Coronary artery (tissue), 2 donors: ENCODE measurements around the gene CNNM3.

Experiments used
- DNase-seq: peaks from one replicate; pipeline ENCODE4 v3.0.0-alpha.2; 2017; ENCODE audit warnings: low spot score
- H3K27ac ChIP-seq, 2 donors: fragments of 200-600 bp; sonication (generic); one replicate each; pipeline ENCODE4 v1.5.1; 2016 to 2019
- H3K4me3 ChIP-seq: fragments of 200-600 bp; sonication (generic); 2 replicates; pipeline ENCODE4 v1.5.1; 2016; ENCODE audit warnings: mild to moderate bottlenecking, moderate library complexity
- TF ChIP-seq, protein P1 (sequence below): fragments of 200-600 bp; sonication (generic); IDR thresholded peaks from one replicate; pipeline ENCODE4 v1.5.1; 2019; ENCODE audit warnings: antibody characterized with exemption

CNNM3 gene

DNA sequence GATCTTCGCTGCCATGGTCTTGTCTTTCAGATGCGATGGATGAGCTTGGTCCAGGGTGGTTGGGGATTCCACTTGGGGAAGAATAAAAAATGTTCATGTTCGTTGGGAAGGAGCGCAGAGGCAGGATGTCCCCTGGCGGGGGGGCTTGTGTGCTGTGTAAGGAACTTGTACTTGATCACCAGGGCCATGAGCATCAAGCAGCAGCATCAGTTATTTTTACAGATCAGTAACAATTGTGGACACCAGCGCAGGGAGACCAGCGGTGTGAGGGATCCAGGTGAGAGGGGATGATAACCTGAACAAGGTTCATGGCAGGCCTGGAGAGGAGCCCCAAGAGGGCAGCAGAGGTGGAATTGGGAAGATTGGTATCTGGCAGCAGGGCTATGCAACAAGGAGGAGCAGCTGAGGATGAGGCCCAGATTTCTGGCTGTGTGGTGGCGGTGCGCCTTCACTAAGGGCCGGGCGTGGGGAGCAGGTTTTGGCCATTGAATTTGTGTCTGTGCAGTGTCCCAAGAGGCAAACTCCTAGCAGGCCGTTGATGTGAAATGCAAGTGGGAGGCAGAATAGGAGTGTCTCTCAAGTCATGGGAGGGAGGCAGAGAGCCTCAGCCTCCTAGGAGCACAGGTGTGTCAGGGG is 3.9 kb downstream of the CNNM3 start:
- Histone ChIP-seq H3K27ac (no peak overlapping the region), H3K4me3 (no peak overlapping the region)
- TF ChIP-seq, protein P1, sequence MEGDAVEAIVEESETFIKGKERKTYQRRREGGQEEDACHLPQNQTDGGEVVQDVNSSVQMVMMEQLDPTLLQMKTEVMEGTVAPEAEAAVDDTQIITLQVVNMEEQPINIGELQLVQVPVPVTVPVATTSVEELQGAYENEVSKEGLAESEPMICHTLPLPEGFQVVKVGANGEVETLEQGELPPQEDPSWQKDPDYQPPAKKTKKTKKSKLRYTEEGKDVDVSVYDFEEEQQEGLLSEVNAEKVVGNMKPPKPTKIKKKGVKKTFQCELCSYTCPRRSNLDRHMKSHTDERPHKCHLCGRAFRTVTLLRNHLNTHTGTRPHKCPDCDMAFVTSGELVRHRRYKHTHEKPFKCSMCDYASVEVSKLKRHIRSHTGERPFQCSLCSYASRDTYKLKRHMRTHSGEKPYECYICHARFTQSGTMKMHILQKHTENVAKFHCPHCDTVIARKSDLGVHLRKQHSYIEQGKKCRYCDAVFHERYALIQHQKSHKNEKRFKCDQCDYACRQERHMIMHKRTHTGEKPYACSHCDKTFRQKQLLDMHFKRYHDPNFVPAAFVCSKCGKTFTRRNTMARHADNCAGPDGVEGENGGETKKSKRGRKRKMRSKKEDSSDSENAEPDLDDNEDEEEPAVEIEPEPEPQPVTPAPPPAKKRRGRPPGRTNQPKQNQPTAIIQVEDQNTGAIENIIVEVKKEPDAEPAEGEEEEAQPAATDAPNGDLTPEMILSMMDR: no peak
- no peak for DNase-seq

DNA sequence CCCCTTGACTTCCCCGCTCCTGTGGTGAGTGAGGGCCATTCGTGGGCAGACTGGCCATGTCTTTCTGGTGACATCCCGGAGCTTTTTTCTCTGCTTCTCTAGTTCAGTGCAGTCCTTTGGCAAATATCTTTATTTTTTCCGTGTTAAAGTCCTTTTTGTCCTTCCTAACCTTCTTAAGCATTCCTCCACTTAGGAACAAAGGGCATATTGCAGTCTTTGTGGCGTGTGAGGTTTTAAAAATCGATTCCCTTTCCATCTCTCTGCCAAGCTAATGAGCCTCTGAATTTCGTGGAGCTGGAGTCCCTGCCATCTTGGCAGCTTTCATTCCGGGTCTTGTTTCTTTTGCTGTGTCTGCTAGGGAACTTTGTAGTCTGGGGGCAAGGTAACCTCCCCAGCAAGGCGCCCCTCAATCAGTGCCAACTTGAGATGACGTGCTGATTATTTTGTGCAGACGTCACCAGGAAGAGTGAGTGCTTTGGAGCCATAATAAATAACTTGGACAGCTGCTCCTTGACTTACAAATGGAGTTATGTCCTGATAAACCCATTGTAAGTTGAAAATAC is 5.1 kb downstream of the CNNM3 start:
- TF ChIP-seq, protein P1: no peak
- DNase-seq: no peak
- no peak overlapping the region for H3K4me3 ChIP-seq
- H3K27ac ChIP-seq: no peak overlapping the region

DNA sequence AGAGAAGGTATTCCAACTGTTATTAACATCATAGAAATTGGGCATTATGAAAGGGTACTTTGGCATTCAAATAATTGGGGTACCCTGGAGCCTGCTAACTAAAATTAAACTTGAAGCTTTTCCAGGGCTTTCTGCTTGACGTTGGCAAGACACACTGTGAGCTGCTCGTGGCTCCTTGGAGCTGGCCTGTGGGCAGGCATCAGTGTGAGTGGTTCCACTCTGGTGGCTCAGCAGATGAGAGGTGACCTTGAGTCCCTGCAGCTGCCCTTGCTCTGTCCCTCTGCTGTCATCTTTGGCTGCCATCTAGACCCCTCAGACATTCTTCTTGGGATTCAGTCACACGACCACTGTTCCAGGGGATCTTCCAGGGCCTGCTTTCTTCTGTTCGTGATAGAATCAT is 6.7 kb downstream of the CNNM3 start:
- H3K27ac ChIP-seq: no peak overlapping the region
- TF ChIP-seq, protein P1: no peak
- no peak for DNase-seq
- no peak overlapping the region for H3K4me3 ChIP-seq

DNA sequence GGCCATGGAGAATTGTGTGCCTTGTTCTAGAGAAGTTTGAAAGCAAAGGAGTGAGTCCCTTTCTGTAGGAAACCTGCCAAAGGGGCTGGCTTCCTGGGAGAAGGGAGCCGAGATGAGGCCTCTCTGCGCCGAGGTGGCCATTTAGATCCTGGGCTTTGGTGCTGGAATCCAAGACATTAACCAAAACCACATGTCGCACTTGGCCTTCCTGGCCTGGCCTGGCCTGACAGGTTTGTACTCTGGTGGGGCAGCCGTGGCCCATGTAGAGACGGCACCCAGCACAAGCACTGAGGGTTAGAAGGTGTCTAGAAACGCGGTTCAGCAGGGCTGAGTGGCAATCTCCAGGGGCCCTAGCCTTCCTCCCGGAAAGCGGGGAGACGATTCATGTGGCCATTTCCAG is 7.1 kb downstream of the CNNM3 start:
- Histone ChIP-seq H3K4me3 (no peak overlapping the region), H3K27ac (no peak overlapping the region)
- TF ChIP-seq, protein P1: no peak
- DNase-seq: no peak

DNA sequence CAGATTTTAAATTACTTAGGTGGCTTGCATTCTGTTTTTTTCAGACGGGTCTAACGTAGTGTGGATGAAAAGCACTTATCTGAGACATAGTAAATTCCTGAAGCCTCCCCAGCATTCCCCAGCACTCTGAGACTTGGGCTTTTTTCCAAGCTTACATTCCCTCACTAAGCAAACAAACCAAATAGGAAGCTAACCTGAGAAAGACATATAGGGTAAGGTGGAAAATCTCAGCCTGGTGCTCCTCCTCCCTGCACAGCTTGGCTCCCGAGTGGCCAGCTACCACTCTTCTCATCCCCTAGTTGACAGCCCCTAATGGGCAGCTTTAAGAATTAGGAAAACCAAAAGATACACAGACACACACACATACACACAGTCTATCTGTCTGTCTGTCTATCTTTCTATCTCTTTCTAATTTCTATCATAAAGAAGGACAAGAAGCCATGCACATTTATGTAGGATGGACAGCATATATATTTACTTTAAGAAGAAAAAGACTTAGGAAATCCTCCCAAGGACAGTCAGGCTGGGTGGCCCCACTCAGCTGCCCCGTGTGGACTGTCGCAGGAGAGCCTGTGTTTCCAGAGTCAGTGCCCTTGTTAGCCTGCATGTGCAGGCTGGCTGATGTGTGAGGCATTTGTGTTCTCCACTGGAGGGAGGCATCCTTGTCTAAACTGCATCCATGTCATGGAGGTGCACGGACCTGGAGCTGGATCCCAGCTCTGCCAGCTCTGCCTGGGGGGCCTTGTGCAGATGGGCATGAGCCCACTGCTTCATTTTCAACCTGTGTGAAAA is 8.2 kb downstream of the CNNM3 start:
- TF ChIP-seq, protein P1: no peak
- Histone ChIP-seq H3K4me3 (no peak overlapping the region), H3K27ac (no peak overlapping the region)
- DNase-seq: no peak

DNA sequence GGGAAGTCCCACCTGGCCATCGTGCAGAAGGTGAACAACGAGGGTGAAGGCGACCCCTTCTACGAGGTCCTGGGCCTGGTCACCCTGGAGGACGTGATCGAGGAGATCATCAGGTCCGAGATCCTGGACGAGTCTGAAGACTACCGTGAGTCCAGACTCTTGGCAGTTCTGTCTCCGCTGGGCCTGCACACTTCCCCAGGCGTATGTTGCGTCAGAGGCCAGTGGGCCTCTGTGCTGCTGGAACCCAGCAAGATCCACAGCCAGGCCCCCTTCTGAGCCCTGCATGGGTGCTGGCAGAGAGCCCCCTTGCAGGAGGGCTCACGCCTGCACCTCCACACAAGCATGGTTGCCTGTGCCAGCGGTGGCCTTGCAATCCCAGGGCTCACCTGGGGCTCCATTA is 9.0 kb downstream of the CNNM3 start:
- no peak overlapping the region for H3K4me3 ChIP-seq
- H3K27ac ChIP-seq: no peak overlapping the region
- DNase-seq: no peak
- TF ChIP-seq, protein P1: no peak
